B cell (primary cell): ENCODE data around the gene ACOD1. TPM values are rescaled to one million over a fixed set of nuclear protein-coding genes. Genes with fewer than 3 reads are reported as not detected.
"Not testable (repeated sequence)": the region's sequence is repeated elsewhere in the genome, so short reads cannot be mapped to it uniquely, and the experiment has no call there.

Experiments
- ATAC-seq: fragments of 200-7000 bp; cut with Tn5 transposase; one replicate; pipeline ENCODE4 v1.10.0; 2021; ENCODE audit warnings: low read depth, mild to moderate bottlenecking, moderate number of reproducible peaks, moderate library complexity
- CTCF ChIA-PET: fragments of 350-600 bp; sonication (Branson Sonifier 250); formaldehyde crosslinking; loops from one replicate; lab custom pipeline; 2021; ENCODE audit warnings: antibody characterized with exemption, inconsistent platforms; lab: Charles Lee
- POLR2A ChIA-PET: fragments of 350-600 bp; sonication (Branson Sonifier 250); formaldehyde crosslinking; loops from one replicate; lab custom pipeline; 2021; ENCODE audit warnings: antibody characterized with exemption; lab: Charles Lee
- DNase-seq: peaks from one replicate; pipeline ENCODE4 v3.0.0; 2013
- H2AFZ ChIP-seq: 2 replicates; pipeline ENCODE4 v1.6.1; 2012; ENCODE audit warnings: mild to moderate bottlenecking, low read depth, low read length; ENCODE audit not compliant: insufficient read depth, poor library complexity, severe bottlenecking
- H3K27ac ChIP-seq, 2 donors: 1 replicate in 1 of 2; 2 replicates in 1 of 2; pipeline ENCODE4 v1.5.1; 2012 to 2013; ENCODE audit warnings: low read length in 2 of 2, mild to moderate bottlenecking in 2 of 2, moderate library complexity in 1 of 2
- H3K27me3 ChIP-seq, 4 experiments: fragments of 200-600 bp in 1 of 4; sonication (generic) in 1 of 4; replicated peaks in 1 of 4; 1 replicate in 2 of 4; 2 replicates in 2 of 4; pipeline versions ENCODE4 v1.6.1 to v1.7.0; 2013 to 2016; ENCODE audit warnings: low read length in 3 of 4, mild to moderate bottlenecking in 2 of 4, mixed read lengths in 1 of 4, moderate library complexity in 1 of 4; ENCODE audit not compliant: insufficient read depth in 4 of 4, control insufficient read depth in 3 of 4; ENCODE audit errors: control extremely low read depth in 1 of 4
- H3K36me3 ChIP-seq, 2 experiments: replicated peaks in 1 of 2; 1 replicate in 1 of 2; 2 replicates in 1 of 2; pipeline versions ENCODE4 v1.6.1 to v1.7.1; 2013; ENCODE audit warnings: low read length in 1 of 2; ENCODE audit not compliant: insufficient read depth in 2 of 2, control insufficient read depth in 1 of 2; ENCODE audit errors: control extremely low read depth in 1 of 2, extremely low read depth in 1 of 2
- H3K4me1 ChIP-seq, 2 donors: fragments of 200-600 bp in 1 of 2; sonication (generic) in 1 of 2; 1 replicate in 1 of 2; 2 replicates in 1 of 2; pipeline versions ENCODE4 v1.5.1 to v1.6.1; 2013 to 2017; ENCODE audit warnings: low read length in 2 of 2; ENCODE audit not compliant: control insufficient read depth in 2 of 2, insufficient read depth in 2 of 2
- H3K4me2 ChIP-seq: replicated peaks from 2 replicates; pipeline ENCODE3; 2012; ENCODE audit warnings: mild to moderate bottlenecking, low read depth, low read length; ENCODE audit not compliant: poor library complexity, severe bottlenecking
- H3K4me3 ChIP-seq, 5 experiments: fragments of 200-600 bp in 1 of 5; sonication (generic) in 1 of 5; 1 replicate in 3 of 5; 2 replicates in 2 of 5; pipeline versions ENCODE4 v1.5.1 to v1.7.0; 2011 to 2016; ENCODE audit warnings: low read length in 4 of 5, mild to moderate bottlenecking in 4 of 5, low read depth in 2 of 5, control low read depth in 1 of 5, moderate library complexity in 1 of 5; ENCODE audit not compliant: insufficient read depth in 1 of 5; ENCODE audit errors: control extremely low read depth in 1 of 5, extremely low read depth in 1 of 5
- H3K79me2 ChIP-seq: fragments of 200-600 bp; sonication (generic); one replicate; pipeline ENCODE4 v1.6.0; 2016; ENCODE audit warnings: low read length; ENCODE audit not compliant: control insufficient read depth, insufficient read depth
- H3K9ac ChIP-seq: fragments of 200-600 bp; sonication (generic); 2 replicates; pipeline ENCODE4 v1.6.1; 2017; ENCODE audit warnings: mild to moderate bottlenecking, low read length, moderate library complexity
- H3K9me3 ChIP-seq, 3 donors: one replicate each; pipeline versions ENCODE4 v1.6.1 to v1.7.1; 2013; ENCODE audit warnings: low read length in 2 of 3; ENCODE audit not compliant: control insufficient read depth in 2 of 3, insufficient read depth in 1 of 3; ENCODE audit errors: control extremely low read depth in 1 of 3
- H4K20me1 ChIP-seq: 2 replicates; pipeline ENCODE4 v1.6.0; 2012; ENCODE audit warnings: mild to moderate bottlenecking, low read length; ENCODE audit not compliant: insufficient read depth, control insufficient read depth, poor library complexity, severe bottlenecking
- H3K27ac Mint-ChIP-seq: one replicate; pipeline ENCODE4 v1.8.0; 2021; ENCODE audit warnings: mixed read lengths
- H3K27me3 Mint-ChIP-seq: one replicate; pipeline ENCODE4 v1.8.0; 2021; ENCODE audit warnings: mixed read lengths
- H3K4me1 Mint-ChIP-seq: one replicate; pipeline ENCODE4 v1.8.0; 2021; ENCODE audit warnings: mixed read lengths
- H3K4me3 Mint-ChIP-seq: one replicate; pipeline ENCODE4 v1.8.0; 2021; ENCODE audit warnings: mixed read lengths
- H3K9me3 Mint-ChIP-seq: one replicate; pipeline ENCODE4 v1.8.0; 2022; ENCODE audit warnings: mixed read lengths; ENCODE audit not compliant: insufficient read depth
- EZH2 ChIP-seq: IDR thresholded peaks from 2 replicates; pipeline ENCODE4 v1.6.1; 2012; ENCODE audit warnings: borderline replicate concordance, low read depth, mild to moderate bottlenecking, moderate library complexity, low read length; ENCODE audit not compliant: insufficient read depth, poor library complexity, severe bottlenecking
- WGBS: methylation state at CpG from one replicate; pipeline ENCODE4 v1.1.5; 2013; ENCODE audit warnings: missing lambda C conversion rate; ENCODE audit not compliant: insufficient coverage; 5-methylcytosine and 5-hydroxymethylcytosine counted together
- intact Hi-C: fragments of 100-400 bp; cut with micrococcal nuclease; formaldehyde crosslinking; loops from one replicate; pipeline ENCODE4 v1.10.0; 2022
- polyA plus RNA-seq: library from polyadenylated mRNA; depleted of rRNA; stranded (reverse); fragments of >200 nt; gene quantifications from 2 replicates; pipeline ENCODE4 v1.2.3, GENCODE V29; 2012
- total RNA-seq, 2 donors: library from RNA; stranded (reverse); fragments of 120-200 nt in 1 of 2; gene quantifications; 1 replicate in 1 of 2; 2 replicates in 1 of 2; pipeline versions ENCODE4 v1.2.3 to v1.2.4, GENCODE V29; 2013 to 2022
- TF ChIP-seq, protein P1 (sequence below): fragments of 200-600 bp; IDR thresholded peaks from one replicate; pipeline ENCODE4 v1.8.0; 2022; ENCODE audit warnings: antibody characterized with exemption, mild to moderate bottlenecking

The ACOD1 gene
- total and polyA plus RNA-seq, 2 donors (not counting 1 experiment from before 2014, with no cell fraction given): not detected

DNA sequence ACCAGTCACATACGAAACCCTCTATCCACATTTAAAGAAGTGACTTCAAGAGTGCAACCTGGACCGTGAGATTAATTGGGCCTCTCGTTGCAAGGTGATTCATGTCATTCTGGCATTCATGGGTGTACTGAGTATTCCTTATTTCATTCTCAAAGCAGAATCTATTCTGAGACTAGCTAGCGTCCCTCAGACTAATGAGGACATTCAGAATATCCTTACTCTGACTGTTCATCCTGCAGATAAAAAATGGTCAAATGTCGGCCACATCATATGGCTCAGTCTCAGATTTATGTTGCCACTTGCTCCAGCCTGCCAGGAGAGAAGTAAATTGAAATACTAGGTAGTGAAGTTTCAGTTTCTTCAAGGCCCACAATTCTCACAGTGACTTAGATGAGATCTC lies 7.3 kb downstream of the ACOD1 start:
- Mint-ChIP-seq H3K4me3 (no peak overlapping the region), H3K9me3 (peaks cover 8% of the 10 kb centered on the region)

DNA sequence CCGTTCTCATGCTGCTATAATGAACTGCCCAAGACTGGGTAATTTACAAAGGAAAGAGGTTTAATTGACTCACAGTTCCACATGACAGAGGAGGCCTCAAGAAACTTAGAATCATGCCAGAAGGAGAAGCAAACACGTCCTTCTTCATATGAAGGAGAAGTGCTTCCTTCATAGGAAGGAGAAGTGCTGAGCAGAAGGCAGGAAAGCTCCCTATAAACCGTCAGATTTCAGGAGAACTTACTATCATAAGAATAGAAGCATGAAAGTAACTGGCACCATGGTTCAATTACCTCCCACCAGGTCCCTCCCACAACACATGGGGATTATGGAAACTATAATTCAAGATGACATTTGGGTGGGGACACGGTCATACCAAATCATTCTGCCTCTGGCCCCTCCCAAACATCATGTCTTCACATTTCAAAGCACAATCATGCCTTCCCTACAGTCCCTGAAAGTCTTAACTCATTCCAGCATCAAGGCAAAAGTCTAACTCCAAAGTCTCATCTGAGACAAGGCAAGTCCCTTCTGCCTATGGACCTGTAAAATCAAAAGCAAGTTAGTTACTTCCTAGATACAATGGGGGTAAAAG lies 10.6 kb downstream of the ACOD1 start:
- H3K4me1 ChIP-seq: no peaks in the 10 kb centered on the region
- no peak overlapping the region for H3K27ac ChIP-seq
- whole genome bisulfite sequencing: 100% methylated on average over 1 of the region's 4 CpGs
- H4K20me1 ChIP-seq: no peaks in the 10 kb centered on the region
- ATAC-seq (no peak), DNase-seq (no peak)
- no peaks in the 10 kb centered on the region for H3K36me3 ChIP-seq
- peaks cover 12% of the 10 kb centered on the region for H3K9me3 Mint-ChIP-seq
- H3K27me3 ChIP-seq: peaks cover 0 to 8% (median 0%) of the 10 kb centered on the region in 4 experiments
- ChIA-PET CTCF (no interaction called here), POLR2A (no interaction called here)
- H3K27ac Mint-ChIP-seq: no peak overlapping the region
- H3K9ac ChIP-seq: no peak overlapping the region
- intact Hi-C loops: no loop called here
- H2AFZ ChIP-seq: no peak overlapping the region
- no peaks in the 10 kb centered on the region for H3K4me1 Mint-ChIP-seq
- H3K27me3 Mint-ChIP-seq: peaks cover 5% of the 10 kb centered on the region
- peaks cover 0 to 27% (median 9%) of the 10 kb centered on the region in 3 donors for H3K9me3 ChIP-seq
- no peaks in the 10 kb centered on the region for H3K79me2 ChIP-seq
- H3K4me3 Mint-ChIP-seq: no peak overlapping the region
- TF ChIP-seq, protein P1, sequence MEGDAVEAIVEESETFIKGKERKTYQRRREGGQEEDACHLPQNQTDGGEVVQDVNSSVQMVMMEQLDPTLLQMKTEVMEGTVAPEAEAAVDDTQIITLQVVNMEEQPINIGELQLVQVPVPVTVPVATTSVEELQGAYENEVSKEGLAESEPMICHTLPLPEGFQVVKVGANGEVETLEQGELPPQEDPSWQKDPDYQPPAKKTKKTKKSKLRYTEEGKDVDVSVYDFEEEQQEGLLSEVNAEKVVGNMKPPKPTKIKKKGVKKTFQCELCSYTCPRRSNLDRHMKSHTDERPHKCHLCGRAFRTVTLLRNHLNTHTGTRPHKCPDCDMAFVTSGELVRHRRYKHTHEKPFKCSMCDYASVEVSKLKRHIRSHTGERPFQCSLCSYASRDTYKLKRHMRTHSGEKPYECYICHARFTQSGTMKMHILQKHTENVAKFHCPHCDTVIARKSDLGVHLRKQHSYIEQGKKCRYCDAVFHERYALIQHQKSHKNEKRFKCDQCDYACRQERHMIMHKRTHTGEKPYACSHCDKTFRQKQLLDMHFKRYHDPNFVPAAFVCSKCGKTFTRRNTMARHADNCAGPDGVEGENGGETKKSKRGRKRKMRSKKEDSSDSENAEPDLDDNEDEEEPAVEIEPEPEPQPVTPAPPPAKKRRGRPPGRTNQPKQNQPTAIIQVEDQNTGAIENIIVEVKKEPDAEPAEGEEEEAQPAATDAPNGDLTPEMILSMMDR: no peak
- TF ChIP-seq EZH2: no peak
- no peak overlapping the region for H3K4me3 ChIP-seq
- no peak overlapping the region for H3K4me2 ChIP-seq

More for the DNA sequence above, 7.3 kb downstream of the ACOD1 start:
- WGBS: 83% methylated on average over 2 of the region's 5 CpGs
- intact Hi-C loops: no loop called here
- TF ChIP-seq, protein P1: no peak
- no peak for TF ChIP-seq EZH2
- Histone ChIP-seq H4K20me1 (no peaks in the 10 kb centered on the region), H3K9me3 (peaks cover 0 to 23% (median 9%) of the 10 kb centered on the region in 3 donors), H3K27me3 (peaks cover 0 to 6% (median 0%) of the 10 kb centered on the region in 4 experiments), H3K9ac (no peak overlapping the region), H3K4me2 (no peak overlapping the region), H3K79me2 (no peaks in the 10 kb centered on the region), H3K4me1 (no peaks in the 10 kb centered on the region), H3K4me3 (no peak overlapping the region), H3K36me3 (no peaks in the 10 kb centered on the region), H2AFZ (no peak overlapping the region), H3K27ac (no peak overlapping the region)
- no peak overlapping the region for H3K27ac Mint-ChIP-seq
- ATAC-seq (no peak), DNase-seq (no peak)
- H3K4me1 Mint-ChIP-seq: no peaks in the 10 kb centered on the region
- ChIA-PET POLR2A (no interaction called here), CTCF (interaction anchor here (0.9 kb wide), 1 partner anchor 25 kb away, joined by 3 read pairs; no protein-coding TSS in a partner anchor)
- peaks cover 23% of the 10 kb centered on the region for H3K27me3 Mint-ChIP-seq

DNA sequence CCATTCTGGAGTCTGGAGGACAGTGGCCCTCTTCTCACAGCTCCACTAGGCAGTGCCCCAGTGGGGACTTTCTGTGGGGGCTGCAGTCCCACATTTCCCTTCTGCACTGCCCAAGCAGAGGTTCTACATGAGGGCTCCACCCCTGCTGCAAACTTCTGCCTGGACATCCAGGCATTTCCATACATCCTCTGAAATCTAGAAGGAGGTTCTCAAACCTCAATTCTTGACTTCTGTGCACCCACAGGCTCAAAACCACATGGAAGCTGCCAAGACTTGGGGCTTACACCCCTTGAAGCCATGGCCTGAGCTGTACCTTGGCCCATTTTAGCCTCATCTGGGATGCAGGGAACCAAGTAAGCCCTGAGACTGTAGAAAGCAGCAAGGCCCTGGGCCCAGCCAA lies 11.4 kb downstream of the ACOD1 start:
- peaks cover 0 to 27% (median 9%) of the 10 kb centered on the region in 3 donors for H3K9me3 ChIP-seq
- H3K27me3 ChIP-seq, H3K4me1 Mint-ChIP-seq, H3K27ac ChIP-seq, H3K4me1 ChIP-seq, H4K20me1 ChIP-seq, H3K4me2 ChIP-seq, H3K36me3 ChIP-seq, H3K27ac Mint-ChIP-seq, H3K79me2 ChIP-seq, H3K4me3 Mint-ChIP-seq, DNase-seq, intact Hi-C loops, H2AFZ ChIP-seq, H3K27me3 Mint-ChIP-seq, POLR2A ChIA-PET, ATAC-seq, H3K4me3 ChIP-seq, H3K9ac ChIP-seq, CTCF ChIA-PET: not testable (repeated sequence)
- H3K9me3 Mint-ChIP-seq: peaks cover 12% of the 10 kb centered on the region
